Measurements from ENCODE around the gene PTPRG. TPM values are rescaled to one million over a fixed set of nuclear protein-coding genes. Genes with fewer than 3 reads are reported as not detected.
A peak's percentile ranks its signal among the peaks of the same experiment; 100 is the strongest.

PTPRG gene
- polyA plus RNA-seq, 3 donors: not detected

- 100% methylated on average over 1 of the region's 8 CpGs for WGBS (ENCODE audit: insufficient coverage)
- H3K27me3 Mint-ChIP-seq (ENCODE audit: low read depth in 3 of 3): peaks cover 0 to 2% (median 2%) of the 10 kb centered on the region in 3 donors
- Histone ChIP-seq H2AFZ (ENCODE audit: insufficient read depth, low read depth, low read length, poor library complexity, severe bottlenecking) (no peak overlapping the region), H3K27ac (ENCODE audit: low read depth in 1 of 2, low read length in 2 of 2) (no peak overlapping the region), H3K27me3 (ENCODE audit: control insufficient read depth in 2 of 2, insufficient read depth in 2 of 2, low read length in 2 of 2) (no peaks in the 10 kb centered on the region), H3K4me2 (replicated peaks; ENCODE audit: extremely low read depth, low read length, poor library complexity, severe bottlenecking) (no peak overlapping the region), H3K9me3 (replicated peaks in 1 of 2; ENCODE audit: control insufficient read depth in 1 of 2, insufficient read depth in 1 of 2, low read length in 2 of 2) (no peaks in the 10 kb centered on the region), H3K4me1 (ENCODE audit: control insufficient read depth in 1 of 2, insufficient read depth in 2 of 2, low read length in 2 of 2) (no peaks in the 10 kb centered on the region), H3K9ac (ENCODE audit: insufficient read depth, low read length, poor library complexity, severe bottlenecking) (no peak overlapping the region), H3K4me3 (replicated peaks in 1 of 3; ENCODE audit: low read depth in 2 of 3, low read length in 3 of 3) (no peak overlapping the region), H4K20me1 (ENCODE audit: insufficient read depth, low read length) (no peaks in the 10 kb centered on the region), H3K79me2 (ENCODE audit: insufficient read depth, low read length) (no peaks in the 10 kb centered on the region), H3K36me3 (replicated peaks in 1 of 2; ENCODE audit: control insufficient read depth in 1 of 2, insufficient read depth in 2 of 2, low read length in 2 of 2) (no peaks in the 10 kb centered on the region)
- DNase-seq: no peak
- TF ChIP-seq CTCF (IDR thresholded peaks at IDR 0.05): no peak
- no peaks in the 10 kb centered on the region for H3K4me1 Mint-ChIP-seq
- H3K36me3 Mint-ChIP-seq: peaks cover 2 to 10% of the 10 kb centered on the region in 2 donors
- no peaks in the 10 kb centered on the region for H3K9me3 Mint-ChIP-seq
- intact Hi-C loops (cut with micrococcal nuclease): no loop called here
- H3K27ac Mint-ChIP-seq: no peak overlapping the region
- H3K4me3 Mint-ChIP-seq: no peak overlapping the region
Observed at GRCh38 chr3:62325896-62326295, 764.5 kb downstream of the PTPRG start.

- no peaks in the 10 kb centered on the region for H3K36me3 ChIP-seq (replicated peaks in 1 of 2; ENCODE audit: control insufficient read depth in 1 of 2, insufficient read depth in 2 of 2, low read length in 2 of 2)
- no peak overlapping the region for H2AFZ ChIP-seq (ENCODE audit: insufficient read depth, low read depth, low read length, poor library complexity, severe bottlenecking)
- Mint-ChIP-seq H3K4me3 (no peak overlapping the region), H3K9me3 (no peaks in the 10 kb centered on the region), H3K4me1 (no peaks in the 10 kb centered on the region), H3K36me3 (no peaks in the 10 kb centered on the region), H3K27ac (peak overlapping the region in 1 of 7 donors; percentile 71), H3K27me3 (ENCODE audit: low read depth in 3 of 3) (peaks cover 0 to 3% (median 2%) of the 10 kb centered on the region in 3 donors)
- no peaks in the 10 kb centered on the region for H4K20me1 ChIP-seq (ENCODE audit: insufficient read depth, low read length)
- no peak overlapping the region for H3K27ac ChIP-seq (ENCODE audit: low read depth in 1 of 2, low read length in 2 of 2)
- no peaks in the 10 kb centered on the region for H3K9me3 ChIP-seq (replicated peaks in 1 of 2; ENCODE audit: control insufficient read depth in 1 of 2, insufficient read depth in 1 of 2, low read length in 2 of 2)
- DNase-seq: no peak
- WGBS (ENCODE audit: insufficient coverage): 90% methylated on average over 4 of the region's 5 CpGs
- H3K4me1 ChIP-seq (ENCODE audit: control insufficient read depth in 1 of 2, insufficient read depth in 2 of 2, low read length in 2 of 2): no peaks in the 10 kb centered on the region
- no peak for TF ChIP-seq CTCF (IDR thresholded peaks at IDR 0.05)
- H3K79me2 ChIP-seq (ENCODE audit: insufficient read depth, low read length): no peaks in the 10 kb centered on the region
- H3K9ac ChIP-seq (ENCODE audit: insufficient read depth, low read length, poor library complexity, severe bottlenecking): no peak overlapping the region
- H3K27me3 ChIP-seq (ENCODE audit: control insufficient read depth in 2 of 2, insufficient read depth in 2 of 2, low read length in 2 of 2): no peaks in the 10 kb centered on the region
- intact Hi-C loops (cut with micrococcal nuclease): no loop called here
- H3K4me2 ChIP-seq (replicated peaks; ENCODE audit: extremely low read depth, low read length, poor library complexity, severe bottlenecking): no peak overlapping the region
- H3K4me3 ChIP-seq (replicated peaks in 1 of 3; ENCODE audit: low read depth in 2 of 3, low read length in 3 of 3): no peak overlapping the region
Observed at GRCh38 chr3:62329971-62330370, 768.6 kb downstream of the PTPRG start.
